Measurements from ENCODE around the gene SYTL4. TPM values are rescaled to one million over a fixed set of nuclear protein-coding genes. Genes with fewer than 3 reads are reported as not detected.

Gene SYTL4
- total RNA-seq, 2 donors from 2014 or later, result 0.14 TPM; not detected in 1

DNA sequence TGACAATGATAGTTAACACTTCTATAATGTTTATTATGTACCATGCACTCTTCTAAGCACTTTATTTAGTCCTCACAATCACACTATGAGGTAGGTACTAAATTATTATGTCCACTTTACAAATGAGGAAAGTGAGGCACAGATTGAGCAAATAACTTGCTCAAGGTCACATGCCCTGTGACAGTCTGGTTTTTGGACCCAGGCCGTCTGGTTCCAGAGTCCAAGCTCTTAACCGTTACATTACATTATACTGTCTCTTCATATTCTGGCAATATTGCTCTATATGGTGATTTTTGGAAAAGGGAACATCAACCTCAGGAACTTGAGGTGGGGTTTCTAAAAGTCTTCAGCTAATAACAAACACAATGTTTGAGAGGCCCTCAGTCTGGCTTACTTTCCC lies 12.8 kb downstream of the SYTL4 start:
- H3K27ac Mint-ChIP-seq, result no peak overlapping the region
- H3K9me3 Mint-ChIP-seq, result no peaks in the 10 kb centered on the region
- no peaks in the 10 kb centered on the region for H3K36me3 Mint-ChIP-seq
- H3K27me3 Mint-ChIP-seq, result peaks cover 7 to 13% of the 10 kb centered on the region in 2 donors
- ATAC-seq (no peak), DNase-seq (ENCODE audit: low spot score) (no peak)
- no peaks in the 10 kb centered on the region for H3K4me1 Mint-ChIP-seq (ENCODE audit: low read depth in 2 of 2)
- no peak overlapping the region for H3K4me3 Mint-ChIP-seq

DNA sequence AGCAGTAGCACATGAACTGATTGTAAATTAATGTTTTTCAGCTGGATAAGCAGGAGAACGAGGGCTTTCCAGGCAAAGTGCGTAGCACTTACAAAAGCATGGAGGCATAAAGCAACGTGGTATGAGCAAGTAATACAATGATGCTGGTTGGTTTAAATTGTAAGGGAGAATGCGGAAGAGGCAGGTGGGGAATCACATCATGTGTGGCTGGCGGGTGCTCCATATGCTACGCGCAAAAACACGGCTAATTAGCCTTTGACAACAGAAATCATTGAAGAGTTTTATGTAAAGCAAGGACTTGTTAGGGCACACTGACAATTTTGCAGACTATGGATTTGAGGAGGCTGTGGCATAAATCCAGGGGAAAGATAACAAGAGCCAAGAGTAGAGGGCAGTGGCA lies 14.6 kb downstream of the SYTL4 start:
- no peak for DNase-seq (ENCODE audit: low spot score)
- peaks cover 7 to 8% of the 10 kb centered on the region in 2 donors for H3K27me3 Mint-ChIP-seq
- H3K4me3 Mint-ChIP-seq, result no peak overlapping the region
- H3K4me1 Mint-ChIP-seq (ENCODE audit: low read depth in 2 of 2), result no peaks in the 10 kb centered on the region
- no peaks in the 10 kb centered on the region for H3K36me3 Mint-ChIP-seq
- H3K9me3 Mint-ChIP-seq, result no peaks in the 10 kb centered on the region
- H3K27ac Mint-ChIP-seq, result no peak overlapping the region
- no peak for ATAC-seq

DNA sequence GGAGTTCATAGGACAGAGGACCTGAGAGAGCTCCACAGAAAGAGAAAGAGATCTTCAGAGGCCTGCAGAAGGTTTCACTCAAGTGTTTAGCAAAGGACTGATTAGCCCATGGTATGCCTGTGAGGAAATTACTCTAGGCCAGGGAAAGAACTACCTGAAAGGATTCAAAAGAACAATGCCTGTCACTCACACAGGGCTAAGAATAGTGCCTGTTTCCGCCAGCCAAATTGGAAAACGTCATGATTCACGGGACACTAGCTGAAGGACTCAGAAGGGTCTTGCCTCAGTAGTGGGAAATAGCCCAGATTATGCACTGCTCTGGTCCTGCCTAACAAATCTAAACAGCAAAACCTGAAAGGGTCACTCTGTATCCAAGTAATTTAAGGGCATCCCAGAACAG lies 21.1 kb downstream of the SYTL4 start:
- H3K27ac Mint-ChIP-seq, result no peak overlapping the region
- no peaks in the 10 kb centered on the region for H3K36me3 Mint-ChIP-seq
- H3K4me3 Mint-ChIP-seq, result no peak overlapping the region
- peaks cover 15 to 20% of the 10 kb centered on the region in 2 donors for H3K27me3 Mint-ChIP-seq
- ATAC-seq, result no peak
- no peak for DNase-seq (ENCODE audit: low spot score)
- no peaks in the 10 kb centered on the region for H3K9me3 Mint-ChIP-seq
- no peaks in the 10 kb centered on the region for H3K4me1 Mint-ChIP-seq (ENCODE audit: low read depth in 2 of 2)

- DNase-seq (ENCODE audit: low spot score), result no peak
- no peak overlapping the region for H3K4me3 Mint-ChIP-seq
- peaks cover 32% of the 10 kb centered on the region in 2 donors for H3K27me3 Mint-ChIP-seq
- no peaks in the 10 kb centered on the region for H3K36me3 Mint-ChIP-seq
- no peak overlapping the region for H3K27ac Mint-ChIP-seq
- no peaks in the 10 kb centered on the region for H3K4me1 Mint-ChIP-seq (ENCODE audit: low read depth in 2 of 2)
- no peak for ATAC-seq
- H3K9me3 Mint-ChIP-seq, result no peaks in the 10 kb centered on the region
Observed at GRCh38 chrX:100704581-100705203, 27.2 kb downstream of the SYTL4 start.

DNA sequence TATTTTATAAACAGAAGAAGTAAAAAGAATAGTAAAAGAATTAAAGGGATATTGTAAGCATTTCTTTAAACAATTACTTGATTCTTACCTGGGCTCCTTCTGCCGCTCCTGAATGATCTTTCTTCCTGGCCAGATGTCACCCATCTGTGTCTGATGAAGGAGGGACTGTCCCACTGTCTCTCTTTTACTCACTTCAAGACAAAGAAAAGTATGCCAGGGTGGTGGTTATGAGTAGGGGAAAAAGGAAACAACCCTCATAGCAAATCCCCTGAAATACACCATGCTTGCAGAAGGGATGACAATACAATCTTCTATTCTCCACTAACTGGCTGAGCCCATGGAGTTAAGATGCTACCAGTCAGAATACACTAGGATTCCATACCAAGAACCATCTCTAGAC lies 31.1 kb downstream of the SYTL4 start:
- Mint-ChIP-seq H3K36me3 (no peaks in the 10 kb centered on the region), H3K4me1 (ENCODE audit: low read depth in 2 of 2) (no peaks in the 10 kb centered on the region), H3K9me3 (no peaks in the 10 kb centered on the region), H3K27me3 (peaks cover 30 to 33% of the 10 kb centered on the region in 2 donors), H3K4me3 (no peak overlapping the region), H3K27ac (no peak overlapping the region)
- DNase-seq (ENCODE audit: low spot score), result no peak
- ATAC-seq, result no peak

GRCh38 chrX:100698551-100698950 lies 33.4 kb downstream of the SYTL4 start:
- no peak for ATAC-seq
- DNase-seq (ENCODE audit: low spot score), result no peak
- H3K4me1 Mint-ChIP-seq (ENCODE audit: low read depth in 2 of 2), result no peaks in the 10 kb centered on the region
- H3K27me3 Mint-ChIP-seq, result peaks cover 28 to 37% of the 10 kb centered on the region in 2 donors
- no peak overlapping the region for H3K27ac Mint-ChIP-seq
- no peaks in the 10 kb centered on the region for H3K9me3 Mint-ChIP-seq
- H3K36me3 Mint-ChIP-seq, result no peaks in the 10 kb centered on the region
- no peak overlapping the region for H3K4me3 Mint-ChIP-seq

DNA sequence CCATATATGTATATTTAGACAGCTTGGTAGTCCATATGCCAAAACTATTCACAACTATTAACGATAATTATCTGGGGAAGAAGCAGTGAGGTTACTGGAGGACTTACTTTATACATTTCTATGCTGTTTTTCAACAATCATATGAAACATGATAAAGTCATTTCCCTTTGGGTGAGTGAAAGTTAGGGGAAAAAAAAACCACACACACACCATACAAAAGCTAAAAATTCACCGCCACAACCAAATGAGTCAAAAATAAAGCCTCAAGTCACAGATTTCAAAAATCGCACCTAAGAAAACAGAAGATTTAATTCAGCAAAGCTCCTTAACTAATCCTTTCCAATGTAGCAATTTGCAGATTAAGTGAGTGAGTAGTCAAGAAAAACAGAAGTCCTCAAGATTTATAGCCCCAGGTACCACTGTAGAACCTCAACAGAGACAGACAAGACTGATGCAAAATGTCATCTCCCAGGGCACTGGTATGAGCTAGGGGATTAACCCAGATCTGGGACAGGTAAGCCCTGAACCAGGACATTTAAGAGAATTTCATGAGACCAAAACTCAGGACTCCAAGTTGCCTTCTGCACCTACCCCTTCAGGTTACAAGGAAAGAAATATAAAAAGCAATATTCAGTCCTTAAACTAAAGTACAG lies 35.1 kb downstream of the SYTL4 start:
- Mint-ChIP-seq H3K36me3 (no peaks in the 10 kb centered on the region), H3K27me3 (peaks cover 32 to 43% of the 10 kb centered on the region in 2 donors), H3K27ac (no peak overlapping the region), H3K4me1 (ENCODE audit: low read depth in 2 of 2) (no peaks in the 10 kb centered on the region), H3K9me3 (no peaks in the 10 kb centered on the region), H3K4me3 (no peak overlapping the region)
- ATAC-seq (no peak), DNase-seq (ENCODE audit: low spot score) (no peak)

GRCh38 chrX:100695991-100696390 lies 35.9 kb downstream of the SYTL4 start:
- DNase-seq (ENCODE audit: low spot score) (no peak), ATAC-seq (no peak)
- Mint-ChIP-seq H3K4me3 (no peak overlapping the region), H3K27me3 (peaks cover 29 to 45% of the 10 kb centered on the region in 2 donors), H3K27ac (no peak overlapping the region), H3K9me3 (no peaks in the 10 kb centered on the region), H3K36me3 (no peaks in the 10 kb centered on the region), H3K4me1 (ENCODE audit: low read depth in 2 of 2) (no peaks in the 10 kb centered on the region)

DNA sequence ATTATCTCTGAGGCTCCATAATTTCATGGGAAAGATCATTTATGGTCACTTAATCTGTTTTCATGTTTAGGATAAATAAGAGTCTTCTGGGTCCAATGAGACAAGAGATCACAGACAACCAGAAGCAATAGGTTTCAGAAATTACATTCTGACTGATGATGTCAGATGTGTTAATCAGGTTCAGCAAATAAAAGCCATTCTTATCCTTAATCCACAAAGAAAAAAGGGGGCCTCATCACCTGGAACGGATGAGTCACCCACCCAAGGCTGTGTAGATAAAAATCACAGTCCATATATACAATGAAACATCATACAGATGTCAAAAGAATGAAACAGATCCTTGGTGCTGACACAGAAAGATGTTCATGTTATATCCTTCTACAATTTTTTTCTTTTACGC lies 36.6 kb downstream of the SYTL4 start:
- Mint-ChIP-seq H3K36me3 (no peaks in the 10 kb centered on the region), H3K4me3 (no peak overlapping the region), H3K9me3 (no peaks in the 10 kb centered on the region), H3K4me1 (ENCODE audit: low read depth in 2 of 2) (no peaks in the 10 kb centered on the region), H3K27me3 (peaks cover 29 to 45% of the 10 kb centered on the region in 2 donors), H3K27ac (no peak overlapping the region)
- DNase-seq (ENCODE audit: low spot score), result no peak
- no peak for ATAC-seq

DNA sequence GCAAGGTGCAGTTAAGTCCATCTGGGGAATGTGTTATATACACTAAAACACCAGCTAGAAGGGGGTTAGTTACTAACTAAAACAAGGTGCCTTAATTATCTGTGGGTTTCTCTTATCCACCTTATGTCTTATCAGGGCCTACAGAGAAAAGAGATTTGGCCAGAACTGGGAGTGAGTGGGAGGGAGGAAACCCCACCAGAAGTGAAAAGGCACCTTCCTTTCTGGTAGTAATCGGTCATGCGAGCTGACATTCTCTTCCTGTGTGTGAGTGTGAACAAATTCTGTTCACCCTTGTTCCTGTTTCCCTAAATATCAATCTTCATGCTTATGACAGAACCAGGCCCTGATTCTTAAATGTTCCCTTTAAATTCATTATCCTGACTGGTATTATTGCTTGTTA lies 44.4 kb downstream of the SYTL4 start:
- DNase-seq (ENCODE audit: low spot score) (no peak), ATAC-seq (no peak)
- no peaks in the 10 kb centered on the region for H3K36me3 Mint-ChIP-seq

GRCh38 chrX:100687128-100687527 lies 44.8 kb downstream of the SYTL4 start:
- ATAC-seq (peak in 1 of 2 donors; percentile 40), DNase-seq (ENCODE audit: low spot score) (no peak)
- Mint-ChIP-seq H3K36me3 (no peaks in the 10 kb centered on the region), H3K4me3 (no peak overlapping the region), H3K9me3 (no peaks in the 10 kb centered on the region), H3K27me3 (peaks cover 5 to 18% of the 10 kb centered on the region in 2 donors), H3K27ac (no peak overlapping the region), H3K4me1 (ENCODE audit: low read depth in 2 of 2) (peaks cover 0 to 15% of the 10 kb centered on the region in 2 donors)

More for the DNA sequence above, 44.4 kb downstream of the SYTL4 start:
- H3K4me3 Mint-ChIP-seq, result no peak overlapping the region
- peaks cover 9 to 19% of the 10 kb centered on the region in 2 donors for H3K27me3 Mint-ChIP-seq
- peaks cover 0 to 15% of the 10 kb centered on the region in 2 donors for H3K4me1 Mint-ChIP-seq (ENCODE audit: low read depth in 2 of 2)
- no peaks in the 10 kb centered on the region for H3K9me3 Mint-ChIP-seq
- no peak overlapping the region for H3K27ac Mint-ChIP-seq

GRCh38 chrX:100685997-100686305 lies 46.0 kb downstream of the SYTL4 start:
- Mint-ChIP-seq H3K4me1 (ENCODE audit: low read depth in 2 of 2) (peaks cover 0 to 15% of the 10 kb centered on the region in 2 donors), H3K27me3 (peaks cover under 1 to 15% of the 10 kb centered on the region in 2 donors)

GRCh38 chrX:100685284-100685996 lies 46.5 kb downstream of the SYTL4 start:
- H3K4me3 Mint-ChIP-seq, result no peak overlapping the region
- no peaks in the 10 kb centered on the region for H3K36me3 Mint-ChIP-seq
- H3K27me3 Mint-ChIP-seq, result peaks cover 5 to 20% of the 10 kb centered on the region in 2 donors
- ATAC-seq, result peak; percentile 46 to 69
- no peak overlapping the region for H3K27ac Mint-ChIP-seq
- peaks cover 0 to 15% of the 10 kb centered on the region in 2 donors for H3K4me1 Mint-ChIP-seq (ENCODE audit: low read depth in 2 of 2)
- peak; percentile 64 for DNase-seq (ENCODE audit: low spot score)
- no peaks in the 10 kb centered on the region for H3K9me3 Mint-ChIP-seq

More at GRCh38 chrX:100685997-100686305, 46.0 kb downstream of the SYTL4 start:
- peak in 1 of 2 donors; percentile 36 for ATAC-seq
- Mint-ChIP-seq H3K27ac (no peak overlapping the region), H3K4me3 (no peak overlapping the region), H3K36me3 (no peaks in the 10 kb centered on the region), H3K9me3 (no peaks in the 10 kb centered on the region)
- DNase-seq (ENCODE audit: low spot score), result no peak

DNA sequence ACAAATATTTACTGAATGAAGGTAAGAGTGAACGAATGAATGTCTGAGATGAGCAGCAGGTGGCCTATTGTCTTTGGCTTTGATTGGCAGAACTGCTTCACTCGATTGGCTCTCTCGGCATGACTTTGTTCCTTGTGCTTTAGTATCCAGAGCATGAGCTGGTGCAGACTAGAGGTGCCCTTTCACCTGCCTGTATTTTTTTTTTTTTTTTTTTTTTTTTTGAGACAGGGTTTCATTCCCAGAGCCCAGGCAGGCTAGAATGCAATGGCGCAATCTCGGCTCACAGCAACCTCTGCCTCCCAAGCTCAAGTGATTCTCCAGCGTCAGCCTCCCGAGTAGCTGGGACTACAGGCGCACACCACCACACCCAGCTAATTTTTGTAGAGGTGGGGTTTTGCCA lies 49.0 kb downstream of the SYTL4 start:
- no peak for ATAC-seq
- H3K27ac Mint-ChIP-seq, result no peak overlapping the region
- H3K9me3 Mint-ChIP-seq, result no peaks in the 10 kb centered on the region
- peaks cover 13 to 27% of the 10 kb centered on the region in 2 donors for H3K27me3 Mint-ChIP-seq
- H3K4me1 Mint-ChIP-seq (ENCODE audit: low read depth in 2 of 2), result peaks cover 0 to 14% of the 10 kb centered on the region in 2 donors
- no peak for DNase-seq (ENCODE audit: low spot score)
- no peak overlapping the region for H3K4me3 Mint-ChIP-seq
- H3K36me3 Mint-ChIP-seq, result no peaks in the 10 kb centered on the region
